Caco-2 (cell line): ENCODE data around the gene PHIP. TPM values are rescaled to one million over a fixed set of nuclear protein-coding genes. Genes with fewer than 3 reads are reported as not detected.

Experiments used
- BruUV-seq: library from RNA; stranded (reverse); fragments of 400-500 nt; replicated peaks from 2 replicates; lab custom pipeline; 2021; lab: Mats Ljungman, UMichigan
- CTCF ChIA-PET: fragments of 300-600 bp; sonication (Branson Sonifier 250); formaldehyde crosslinking; loops from one replicate; lab custom pipeline; 2022; ENCODE audit warnings: antibody characterized with exemption; lab: Charles Lee
- POLR2A ChIA-PET: fragments of 300-600 bp; sonication (Branson Sonifier 250); formaldehyde crosslinking; loops from one replicate; lab custom pipeline; 2022; ENCODE audit warnings: antibody characterized with exemption; lab: Charles Lee
- DNase-seq, 2 experiments: peaks; one replicate each; pipeline versions ENCODE4 v3.0.0 to v3.0.0-alpha.2; 2020 to 2022
- H3K27me3 ChIP-seq: replicated peaks from 2 replicates; pipeline ENCODE4 v1.6.0; 2011; ENCODE audit warnings: low read length; ENCODE audit not compliant: control insufficient read depth, insufficient read depth
- H3K36me3 ChIP-seq: 2 replicates; pipeline ENCODE4 v1.5.1; 2011; ENCODE audit warnings: low read length; ENCODE audit not compliant: control insufficient read depth, insufficient read depth
- H3K4me1 ChIP-seq: fragments of 250-450 bp; sonication (Bioruptor Pico); 2 replicates; pipeline ENCODE4 v1.5.1; 2020; ENCODE audit warnings: mild to moderate bottlenecking
- H3K4me3 ChIP-seq: 2 replicates; pipeline ENCODE4 v1.5.1; 2011; ENCODE audit warnings: low read depth, mild to moderate bottlenecking, control low read depth, low read length
- H3K9me3 ChIP-seq: fragments of 250-450 bp; sonication (Bioruptor Pico); 2 replicates; pipeline ENCODE4 v1.5.1; 2020; ENCODE audit warnings: mild to moderate bottlenecking, moderate library complexity
- H3K27ac Mint-ChIP-seq: one replicate; pipeline ENCODE4 v1.8.0; 2022; ENCODE audit warnings: mixed read lengths; ENCODE audit not compliant: unreplicated experiment
- H3K27me3 Mint-ChIP-seq: one replicate; pipeline ENCODE4 v1.8.0; 2022; ENCODE audit warnings: mixed read lengths; ENCODE audit not compliant: insufficient read depth, unreplicated experiment
- H3K36me3 Mint-ChIP-seq: one replicate; pipeline ENCODE4 v1.8.0; 2022; ENCODE audit warnings: mild to moderate bottlenecking, mixed read lengths; ENCODE audit not compliant: insufficient read depth, unreplicated experiment
- H3K4me1 Mint-ChIP-seq: one replicate; pipeline ENCODE4 v1.8.0; 2022; ENCODE audit warnings: low read depth, mixed read lengths; ENCODE audit not compliant: unreplicated experiment
- H3K4me3 Mint-ChIP-seq: one replicate; pipeline ENCODE4 v1.8.0; 2022; ENCODE audit warnings: mild to moderate bottlenecking, moderate library complexity, mixed read lengths; ENCODE audit not compliant: unreplicated experiment
- H3K9me3 Mint-ChIP-seq: one replicate; pipeline ENCODE4 v1.8.0; 2022; ENCODE audit warnings: mixed read lengths; ENCODE audit not compliant: unreplicated experiment
- CTCF ChIP-seq, 2 experiments: fragments of 200-600 bp in 1 of 2; IDR thresholded peaks; 1 replicate in 1 of 2; 2 replicates in 1 of 2; pipeline versions ENCODE4 v1.5.1 to v1.8.0; 2011 to 2022; ENCODE audit warnings: antibody characterized with exemption in 1 of 2, control low read depth in 1 of 2, inconsistent platforms in 1 of 2, low read depth in 1 of 2, low read length in 1 of 2, mild to moderate bottlenecking in 1 of 2, moderate library complexity in 1 of 2; ENCODE audit not compliant: insufficient read depth in 1 of 2, severe bottlenecking in 1 of 2, unreplicated experiment in 1 of 2
- intact Hi-C: fragments of 100-400 bp; cut with micrococcal nuclease; formaldehyde crosslinking; loops from one replicate; pipeline ENCODE4 v1.10.0; 2022; ENCODE audit not compliant: unreplicated experiment
- total RNA-seq: library from RNA; stranded (reverse); gene quantifications from 2 replicates; pipeline ENCODE4 v1.2.3, GENCODE V29; 2022

Gene PHIP
- total RNA-seq, 1 experiment from 2014 or later, result 31.2 TPM

GRCh38 chr6:79072640-79073181 is 5.3 kb downstream of the PHIP start:
- Histone ChIP-seq H3K9me3 (no peaks in the 10 kb centered on the region), H3K4me3 (no peak overlapping the region), H3K4me1 (no peaks in the 10 kb centered on the region), H3K36me3 (no peaks in the 10 kb centered on the region; the same call in 1 of the 2 replicates), H3K27me3 (no peaks in the 10 kb centered on the region)
- BruUV-seq, result no TSS peak
- POLR2A ChIA-PET, result no interaction called here
- Mint-ChIP-seq H3K4me3 (no peak overlapping the region), H3K27me3 (no peaks in the 10 kb centered on the region), H3K27ac (no peak overlapping the region), H3K9me3 (no peaks in the 10 kb centered on the region), H3K4me1 (peaks cover 7% of the 10 kb centered on the region), H3K36me3 (peaks cover 17% of the 10 kb centered on the region)
- CTCF ChIA-PET, result no interaction called here
- no peak for DNase-seq
- no peak for TF ChIP-seq CTCF (IDR thresholded peaks at IDR 0.05; ENCODE audit: insufficient read depth in 1 of 2, low read depth in 1 of 2, low read length in 1 of 2, severe bottlenecking in 1 of 2, unreplicated experiment in 1 of 2)
- intact Hi-C loops, result no loop called here

GRCh38 chr6:79071547-79071946 is 6.5 kb downstream of the PHIP start:
- no peaks in the 10 kb centered on the region for H3K9me3 ChIP-seq
- BruUV-seq, result no TSS peak
- intact Hi-C loops, result no loop called here
- H3K4me1 ChIP-seq, result no peaks in the 10 kb centered on the region
- H3K36me3 ChIP-seq, result no peaks in the 10 kb centered on the region; the same call in 1 of the 2 replicates
- no peaks in the 10 kb centered on the region for H3K27me3 ChIP-seq
- no peak overlapping the region for H3K27ac Mint-ChIP-seq
- no peaks in the 10 kb centered on the region for H3K9me3 Mint-ChIP-seq
- H3K36me3 Mint-ChIP-seq, result peaks cover 12% of the 10 kb centered on the region
- no peaks in the 10 kb centered on the region for H3K27me3 Mint-ChIP-seq
- TF ChIP-seq CTCF (IDR thresholded peaks at IDR 0.05; ENCODE audit: insufficient read depth in 1 of 2, low read depth in 1 of 2, low read length in 1 of 2, severe bottlenecking in 1 of 2, unreplicated experiment in 1 of 2), result no peak
- POLR2A ChIA-PET, result interaction anchor here (0.6 kb wide), 1 partner anchor 163 kb away, joined by 3 read pairs; the partner anchor contains the start of gene HMGN3
- H3K4me1 Mint-ChIP-seq, result peaks cover 7% of the 10 kb centered on the region
- DNase-seq, result no peak
- CTCF ChIA-PET, result no interaction called here
- H3K4me3 ChIP-seq, result no peak overlapping the region
- H3K4me3 Mint-ChIP-seq, result no peak overlapping the region

- H3K9me3 Mint-ChIP-seq, result no peaks in the 10 kb centered on the region
- ChIA-PET POLR2A (no interaction called here), CTCF (no interaction called here)
- no peaks in the 10 kb centered on the region for H3K4me1 ChIP-seq
- no peak overlapping the region for H3K4me3 ChIP-seq
- no peak for TF ChIP-seq CTCF (IDR thresholded peaks at IDR 0.05; ENCODE audit: insufficient read depth in 1 of 2, low read depth in 1 of 2, low read length in 1 of 2, severe bottlenecking in 1 of 2, unreplicated experiment in 1 of 2)
- no TSS peak for BruUV-seq
- no peaks in the 10 kb centered on the region for H3K27me3 ChIP-seq
- H3K27ac Mint-ChIP-seq, result no peak overlapping the region
- no peaks in the 10 kb centered on the region; the same call in 1 of the 2 replicates for H3K36me3 ChIP-seq
- intact Hi-C loops, result no loop called here
- DNase-seq, result no peak
- peaks cover 7% of the 10 kb centered on the region for H3K36me3 Mint-ChIP-seq
- no peak overlapping the region for H3K4me3 Mint-ChIP-seq
- H3K4me1 Mint-ChIP-seq, result peaks cover 7% of the 10 kb centered on the region
- H3K9me3 ChIP-seq, result no peaks in the 10 kb centered on the region
- H3K27me3 Mint-ChIP-seq, result no peaks in the 10 kb centered on the region
These were observed 7.7 kb downstream of the PHIP start for GRCh38 chr6:79070206-79070825.
